DLD1 (cell line): ENCODE results near the gene MEGF8.

Source experiments
- in situ Hi-C: cut with HindIII; loops from 2 replicates; pipeline ENCODE4 v1.10.0; 2017; ENCODE audit warnings: low sequenced_read_pairs

MEGF8 gene

GRCh38 chr19:42409477-42409876 is 84.0 kb downstream of the MEGF8 start:
- in situ Hi-C loops: no loop called here

- in situ Hi-C loops: no loop called here
Observed at GRCh38 chr19:42410371-42410770, 84.9 kb downstream of the MEGF8 start.

DNA sequence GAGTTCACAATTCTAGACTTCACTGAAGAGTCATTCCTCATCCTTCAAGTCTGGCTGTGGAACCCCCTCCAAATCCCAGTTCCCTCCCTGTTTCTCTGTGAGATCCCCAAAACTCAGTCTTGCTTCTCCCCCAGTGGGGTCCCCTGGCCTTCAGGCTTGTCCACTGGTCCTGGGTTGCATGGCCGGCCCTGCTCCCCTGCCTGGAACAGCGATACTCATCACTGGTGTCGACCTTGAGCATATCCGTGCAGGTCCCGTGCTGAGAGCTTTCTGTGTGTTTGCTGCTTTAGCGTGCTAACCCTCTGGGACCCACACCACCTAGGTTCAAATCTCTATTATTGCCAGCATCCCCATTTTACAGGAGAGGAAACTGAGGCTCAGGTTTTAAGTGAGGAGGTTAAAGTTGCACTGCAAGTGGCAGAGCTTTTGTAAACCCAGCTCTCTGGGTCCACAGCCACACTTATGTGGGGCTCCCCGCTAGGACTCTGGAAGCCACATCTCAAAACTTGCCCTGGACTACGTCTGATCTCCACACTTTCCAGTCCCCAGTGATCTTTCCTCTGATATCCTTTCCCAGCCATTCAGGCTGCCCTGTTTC is 86.2 kb downstream of the MEGF8 start:
- in situ Hi-C loops: no loop called here

DNA sequence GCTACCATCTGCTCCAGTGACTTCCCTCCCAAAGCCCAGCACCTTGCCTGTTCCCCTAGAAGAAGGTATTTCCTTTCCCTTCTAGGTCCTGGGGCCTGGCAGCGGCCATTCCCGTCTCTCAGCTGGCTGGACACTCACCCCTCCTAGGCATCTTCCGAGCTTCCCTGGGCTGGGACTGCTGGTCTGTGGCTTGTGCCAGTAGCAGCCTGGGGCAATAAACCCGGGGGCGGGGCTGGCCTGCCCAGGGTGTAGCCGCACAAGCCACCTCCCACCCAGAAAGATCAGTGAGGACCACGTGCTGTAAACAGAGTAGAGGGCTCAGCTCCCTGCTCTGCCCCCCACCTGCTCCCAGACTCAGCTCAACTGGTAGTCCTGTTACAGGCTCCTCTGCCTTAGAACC is 86.8 kb downstream of the MEGF8 start:
- in situ Hi-C loops: no loop called here

DNA sequence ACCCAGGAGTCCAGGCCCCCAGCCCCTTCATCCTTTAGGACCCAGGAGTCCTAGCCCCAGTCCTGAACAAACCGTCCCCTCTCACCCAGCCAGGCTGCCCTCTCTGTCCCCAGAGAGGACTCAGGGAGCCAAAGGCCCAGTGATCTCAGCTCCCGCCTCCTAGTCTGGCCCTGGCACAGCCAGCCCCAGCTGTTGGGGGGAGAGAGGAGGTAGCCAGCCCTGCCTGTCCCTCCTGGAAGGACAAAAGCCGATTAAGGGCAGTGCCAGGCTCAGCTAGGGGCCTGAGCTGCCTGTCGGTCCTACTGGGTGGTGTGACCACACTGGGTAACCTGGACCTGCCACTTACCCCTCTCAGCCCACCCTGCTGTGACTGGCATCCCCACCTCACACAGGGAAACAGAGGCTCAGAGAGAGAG is 87.2 kb downstream of the MEGF8 start:
- in situ Hi-C loops: no loop called here

DNA sequence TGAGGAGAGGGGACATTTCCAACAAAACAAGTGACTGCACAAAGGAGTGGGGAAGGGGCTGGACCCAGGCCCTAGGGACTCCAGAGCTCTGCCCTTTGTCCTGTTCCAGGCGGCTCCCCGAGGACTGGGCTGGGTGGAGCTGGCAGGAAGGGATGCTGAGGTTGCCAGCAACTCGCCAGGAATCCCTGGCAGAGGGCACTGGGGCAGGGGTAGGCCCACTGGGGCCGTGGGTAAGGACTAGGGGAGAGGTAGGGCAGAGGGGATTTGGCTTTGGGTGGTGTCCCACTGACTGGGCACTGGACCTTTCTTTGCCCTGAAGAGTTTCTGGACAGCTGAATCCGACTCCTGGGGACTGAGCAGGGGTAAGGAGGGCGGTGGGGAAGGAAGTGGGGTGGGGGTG is 93.9 kb downstream of the MEGF8 start:
- in situ Hi-C loops: no loop called here

- in situ Hi-C loops: no loop called here
Observed at GRCh38 chr19:42420055-42420544, 94.7 kb downstream of the MEGF8 start.

GRCh38 chr19:42421101-42421500 is 95.7 kb downstream of the MEGF8 start:
- in situ Hi-C loops: no loop called here

- in situ Hi-C loops: no loop called here
Observed at GRCh38 chr19:42421591-42422031, 96.2 kb downstream of the MEGF8 start.

DNA sequence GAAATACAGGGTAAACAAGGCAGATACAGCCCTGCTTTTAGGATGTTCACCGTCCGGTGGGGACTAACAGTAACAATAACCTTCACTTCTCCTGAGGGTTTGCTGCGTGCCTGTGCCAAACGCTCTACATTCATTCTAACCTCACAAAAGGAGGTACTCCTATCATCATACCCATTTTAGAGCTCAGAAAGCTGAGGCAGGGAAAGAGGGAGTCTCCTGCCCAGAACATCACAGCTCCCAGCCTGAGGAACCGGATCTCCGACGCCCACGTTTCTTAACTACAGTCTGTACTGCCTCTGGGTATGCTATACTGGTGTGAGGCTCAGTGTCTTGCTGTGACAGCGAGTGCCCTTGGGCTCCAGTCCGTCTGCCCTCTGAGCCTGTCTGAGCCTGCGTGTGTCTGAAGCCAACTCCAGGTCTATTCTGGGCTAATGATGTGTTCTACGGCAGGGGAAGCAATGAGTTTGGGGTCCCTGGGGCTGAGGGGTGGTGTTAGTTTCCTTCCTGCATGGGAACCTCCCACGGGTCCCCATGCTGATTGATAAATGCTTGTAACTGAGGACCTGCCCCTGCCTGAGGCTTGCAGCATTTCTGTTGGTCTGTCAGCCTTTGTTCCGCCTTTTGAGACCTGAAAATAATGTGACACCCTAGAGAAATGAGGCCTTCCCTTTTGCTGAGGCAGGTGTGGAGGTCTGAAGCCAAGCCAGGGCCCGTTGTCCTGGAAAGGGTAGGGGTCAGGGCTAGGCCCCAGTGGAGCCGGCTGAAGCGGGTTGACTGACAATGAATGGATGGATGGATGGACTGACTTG is 96.9 kb downstream of the MEGF8 start:
- in situ Hi-C loops: no loop called here

- in situ Hi-C loops: no loop called here
Observed at GRCh38 chr19:42422901-42423461, 97.5 kb downstream of the MEGF8 start.

- in situ Hi-C loops: no loop called here
Observed at GRCh38 chr19:42423462-42424344, 98.3 kb downstream of the MEGF8 start.

- in situ Hi-C loops: no loop called here
Observed at GRCh38 chr19:42424345-42424707, 98.9 kb downstream of the MEGF8 start.

DNA sequence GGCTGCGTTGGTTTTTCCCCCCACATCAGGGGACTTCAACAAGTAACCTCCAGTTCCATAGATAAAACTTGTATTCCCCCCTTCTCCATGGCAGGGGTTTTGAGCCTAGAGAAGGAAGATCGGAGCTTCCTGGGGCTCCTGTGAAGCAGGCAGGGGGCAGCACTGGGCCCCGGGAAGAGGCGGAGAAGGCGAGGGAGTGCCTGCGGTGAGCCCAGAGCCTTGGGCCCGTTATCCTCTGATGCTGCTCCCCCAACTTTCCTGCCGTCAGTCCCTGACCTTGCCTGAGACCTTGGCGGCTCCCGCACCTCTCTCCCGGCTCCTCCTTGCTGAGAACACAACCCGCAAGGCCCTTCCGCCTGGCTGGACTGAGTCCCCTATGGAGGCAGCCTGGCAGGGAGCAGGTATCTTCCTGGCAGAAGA is 99.3 kb downstream of the MEGF8 start:
- in situ Hi-C loops: loop anchor here (25.0 kb wide), 1 partner anchor 262 kb away; no protein-coding TSS in a partner anchor

DNA sequence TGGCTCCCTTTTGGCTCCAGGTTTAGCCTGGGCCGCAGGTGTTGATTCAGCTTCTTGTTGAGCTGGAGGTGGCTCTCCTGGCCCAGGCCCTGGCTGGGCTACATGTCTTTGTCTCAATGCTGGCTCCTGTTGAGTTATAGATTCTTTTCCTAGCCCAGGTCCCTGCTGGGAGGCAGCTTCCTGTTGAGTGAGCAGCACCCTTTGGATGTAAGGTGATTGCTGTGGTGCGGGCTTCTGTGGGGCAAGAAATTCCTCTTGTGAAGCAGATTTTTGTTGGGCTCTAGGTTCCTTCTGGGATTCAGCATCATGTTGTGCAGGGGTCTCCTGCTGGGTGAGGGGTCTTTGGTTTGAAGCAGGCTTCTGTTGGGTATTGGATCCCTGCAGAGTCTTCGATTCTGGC is 101.2 kb downstream of the MEGF8 start:
- in situ Hi-C loops: loop anchor here (25.0 kb wide), 1 partner anchor 264 kb away; no protein-coding TSS in a partner anchor

DNA sequence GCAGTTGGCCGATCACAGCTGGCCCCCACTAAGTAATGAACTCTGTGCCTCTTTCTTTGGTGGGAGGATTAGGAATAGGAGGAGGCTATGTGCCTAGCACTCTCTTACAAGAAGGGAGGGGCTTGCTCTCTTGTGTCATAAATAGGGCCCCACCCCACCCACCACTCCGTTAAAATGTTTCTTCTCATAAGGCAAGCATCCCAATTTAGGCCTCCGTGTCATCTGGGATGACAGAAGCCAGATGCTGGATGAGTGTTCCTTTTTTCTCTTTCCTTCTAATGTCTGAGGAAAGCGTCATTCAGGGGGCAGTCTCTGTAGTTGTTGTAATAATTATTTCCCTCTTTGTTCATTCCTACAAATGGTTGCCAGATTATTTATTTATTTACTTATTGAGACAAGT is 101.9 kb downstream of the MEGF8 start, which contains the start of gene LIPE:
Gene LIPE (minus strand): TSS at position 76 of the 400 bp plus-strand sequence. CDS start 239 bp downstream, outside the sequence.
- in situ Hi-C loops: loop anchor here (25.0 kb wide), 1 partner anchor 265 kb away; no protein-coding TSS in a partner anchor
